K562 (cell line): ENCODE data around the gene CHRM1. TPM values are rescaled to one million over a fixed set of nuclear protein-coding genes. Genes with fewer than 3 reads are reported as not detected.

Experiments used
- ATF1 ChIP-seq, 2 experiments: fragments of 450-650 bp in 1 of 2; IDR thresholded peaks; 2 replicates each; pipeline ENCODE4 v1.6.1; 2016; ENCODE audit warnings: missing compliant biosample characterization in 1 of 2, missing genetic modification characterization in 1 of 2
- BRF2 ChIP-seq: IDR thresholded peaks from 3 replicates; pipeline ENCODE4 v1.6.1; 2011; ENCODE audit warnings: borderline replicate concordance, mild to moderate bottlenecking; ENCODE audit not compliant: insufficient read length, insufficient read depth
- CCAR2 ChIP-seq: fragments of 200-400 bp; formaldehyde crosslinking; IDR thresholded peaks from 2 replicates; pipeline ENCODE4 v1.6.1; 2017; ENCODE audit warnings: mild to moderate bottlenecking, low read depth, low read length
- CHD2 ChIP-seq: IDR thresholded peaks from 2 replicates; pipeline ENCODE4 v1.6.1; 2011; ENCODE audit warnings: low read depth, low read length
- EGR1 ChIP-seq: fragments of 450-650 bp; conservative IDR thresholded peaks from 2 replicates; pipeline ENCODE4 v1.6.1; 2017; ENCODE audit warnings: mild to moderate bottlenecking
- HNRNPH1 ChIP-seq: fragments of 200-400 bp; formaldehyde crosslinking; optimal IDR thresholded peaks from 2 replicates; pipeline ENCODE3; 2017; ENCODE audit warnings: low read depth, mild to moderate bottlenecking, low read length, moderate library complexity
- MAFF ChIP-seq: IDR thresholded peaks from 2 replicates; pipeline ENCODE4 v1.6.1; 2012; ENCODE audit warnings: low read length, improper control_type of control experiment
- MAZ ChIP-seq, 2 experiments: fragments of 450-650 bp in 1 of 2; sonication (generic) in 1 of 2; formaldehyde crosslinking; IDR thresholded peaks in 1 of 2; conservative IDR thresholded peaks in 1 of 2; 2 replicates each; pipeline versions ENCODE4 v1.4.0 to v1.5.0; 2020; ENCODE audit warnings: mild to moderate bottlenecking in 1 of 2, missing genetic modification reagents in 1 of 2
- NFIX ChIP-seq: fragments of 250-450 bp; sonication (Bioruptor Pico); IDR thresholded peaks from 2 replicates; pipeline ENCODE4 v1.4.0; 2020; ENCODE audit warnings: low read depth, mild to moderate bottlenecking, moderate library complexity
- NFRKB ChIP-seq: fragments of 450-650 bp; IDR thresholded peaks from 2 replicates; pipeline ENCODE4 v1.6.1; 2016; ENCODE audit warnings: low read depth
- NRF1 ChIP-seq, 2 experiments: fragments of 450-650 bp; IDR thresholded peaks in 1 of 2; conservative IDR thresholded peaks in 1 of 2; 2 replicates each; pipeline ENCODE4 v1.6.1; 2014; ENCODE audit warnings: mild to moderate bottlenecking in 2 of 2
- POLR2AphosphoS5 ChIP-seq: IDR thresholded peaks from 2 replicates; pipeline ENCODE4 v1.6.1; 2011; ENCODE audit warnings: mild to moderate bottlenecking, low read depth, low read length, moderate library complexity; ENCODE audit not compliant: control insufficient read depth, insufficient read depth
- RERE ChIP-seq: sonication (generic); formaldehyde crosslinking; IDR thresholded peaks from 2 replicates; pipeline ENCODE4 v1.8.0; 2023; ENCODE audit warnings: missing genetic modification reagents, mild to moderate bottlenecking, borderline replicate concordance
- RFX1 ChIP-seq: fragments of 450-650 bp; IDR thresholded peaks from 2 replicates; pipeline ENCODE4 v1.6.1; 2016; ENCODE audit warnings: mild to moderate bottlenecking, moderate library complexity
- TCF3 ChIP-seq: sonication (generic); formaldehyde crosslinking; IDR thresholded peaks from 2 replicates; pipeline ENCODE4 v1.4.0; 2020; ENCODE audit warnings: mild to moderate bottlenecking, missing genetic modification reagents
- TRIM25 ChIP-seq: fragments of 450-650 bp; IDR thresholded peaks from 2 replicates; pipeline ENCODE4 v1.7.0; 2016; ENCODE audit warnings: borderline replicate concordance
- ZEB2 ChIP-seq: fragments of 450-650 bp; IDR thresholded peaks from 2 replicates; pipeline ENCODE4 v1.6.1; 2016
- ZNF695 ChIP-seq: fragments of 450-650 bp; formaldehyde crosslinking; IDR thresholded peaks from 2 replicates; pipeline ENCODE4 v1.4.0; 2020; ENCODE audit warnings: mild to moderate bottlenecking, moderate library complexity
- ZNF764 ChIP-seq: fragments of 250-450 bp; sonication (Bioruptor Pico); IDR thresholded peaks from 2 replicates; pipeline ENCODE4 v1.4.0; 2020; ENCODE audit warnings: low read depth, mild to moderate bottlenecking, moderate library complexity
- polyA plus RNA-seq, 8 experiments: library from polyadenylated mRNA; depleted of rRNA in 4 of 8; stranded (reverse) in 5 of 8; unstranded in 3 of 8; fragments of >200 nt; fragmentation: Nextera tagmentation in 2 of 8; fragmentation: Illumina TruSeq in 1 of 8; extraction: Ambion mirVana in 2 of 8; extraction: Trizol in 1 of 8; gene quantifications; 2 replicates each; pipeline versions ENCODE4 v1.2.1 to v1.2.3, GENCODE V29; 2011 to 2014; ENCODE audit warnings: inconsistent platforms in 1 of 8, missing spikeins in 1 of 8
- total RNA-seq, 7 experiments: library from RNA; depleted of rRNA in 6 of 7; stranded (reverse); fragments of >200 nt in 6 of 7; fragmentation: Illumina TruSeq in 2 of 7; extraction: Trizol in 2 of 7; gene quantifications; 2 replicates each; pipeline versions ENCODE4 v1.2.1 to v1.2.3, GENCODE V29; 2011 to 2021; ENCODE audit warnings: low replicate concordance in 1 of 7

CHRM1 gene
- total and polyA plus RNA-seq, 9 of the 15 experiments (the other 6 are each of a cell fraction or from before 2014, with no cell fraction given), result not detected

GRCh38 chr11:62889484-62890437 lies 31.4 kb downstream of the CHRM1 start (continued):
- TF ChIP-seq RERE (CRISPR knock-in tag) (no peak), ZNF695 (CRISPR knock-in tag) (0 out of 2 replicates have a peak, but pooled peaks have one; percentile 74), MAZ (CRISPR knock-in tag; conservative IDR thresholded peaks at IDR 0.05 in 1 of 2, IDR thresholded peaks at IDR 0.05 in 1 of 2) (peak; percentile 41 to 60; a peak in 3 of 4 replicates), CHD2 (peak; percentile 22; the same call in 1 of the 2 replicates), NFRKB (no peak), NFIX (no peak), NRF1 (conservative IDR thresholded peaks at IDR 0.05 in 1 of 2, IDR thresholded peaks at IDR 0.05 in 1 of 2) (no peak), HNRNPH1 (no peak), MAFF (0 out of 2 replicates have a peak, but pooled peaks have one; percentile 10), CCAR2 (no peak), ATF1 (CRISPR knock-in tag; IDR thresholded peaks at IDR 0.05) (no peak), ATF1 (tag; IDR thresholded peaks at IDR 0.05) (no peak), EGR1 (no peak), BRF2 (no peak), TCF3 (peak; percentile 74), TRIM25 (peak; percentile 67; the same call in 1 of the 2 replicates), ZEB2 (peak; percentile 82), ZNF764 (0 out of 2 replicates have a peak, but pooled peaks have one; percentile 23), POLR2AphosphoS5 (peak; percentile 82; the same call in 1 of the 2 replicates), RFX1 (no peak)
